NCI-H2196 treated with DMSO at 0.1 percent for 48 hours (cell line): Measurements from ENCODE around the gene MAFB.
"Not testable (repeated sequence)": the region's sequence is repeated elsewhere in the genome, so short reads cannot be mapped to it uniquely, and the experiment has no call there.

ENCODE experiments used
- DNase-seq: peaks from one replicate; lab custom pipeline; 2025; ENCODE audit not compliant: unreplicated experiment; lab: John Stamatoyannopoulos, UW

MAFB gene

DNA sequence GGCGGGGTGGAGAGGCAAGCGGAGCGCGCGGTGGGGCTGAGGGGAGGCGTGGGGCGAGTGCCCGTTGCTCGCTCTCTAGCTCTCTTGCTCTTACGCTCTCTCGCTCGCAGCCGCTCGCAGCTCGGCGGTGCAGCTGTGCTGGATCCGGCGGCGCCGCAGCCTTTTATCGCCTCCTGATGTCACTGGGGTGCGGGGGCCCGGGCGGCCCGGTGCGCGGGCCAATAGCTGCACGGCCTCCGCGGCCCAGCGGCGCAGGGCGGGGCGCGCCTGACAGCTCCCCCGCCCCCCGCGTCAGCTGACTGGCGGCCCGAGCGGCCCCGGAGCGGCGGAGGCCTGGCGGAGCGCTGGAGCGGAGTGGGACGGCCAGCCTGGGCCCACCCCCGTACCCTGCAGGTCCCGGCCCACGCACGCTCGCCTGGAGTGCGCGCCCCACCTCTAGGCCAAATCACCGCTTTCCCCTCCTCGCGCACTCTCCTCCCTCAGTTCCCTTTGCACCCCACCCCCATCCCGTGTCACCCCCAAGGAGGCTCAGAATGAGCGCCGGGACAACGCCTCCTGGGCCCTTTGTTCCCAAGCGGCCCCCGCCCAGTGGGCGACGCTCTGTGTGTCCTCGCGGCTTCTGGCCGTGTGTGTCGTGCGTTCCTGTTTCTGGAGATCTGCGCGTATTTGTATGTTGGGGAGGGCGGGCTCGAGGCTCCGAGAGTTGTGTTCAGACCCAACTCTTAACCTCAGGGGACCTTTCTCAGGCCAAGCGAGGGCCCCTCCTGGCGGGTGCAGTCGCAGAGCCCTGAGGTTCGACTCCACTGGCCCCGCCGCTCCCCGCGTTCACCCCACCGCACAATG, at the start of gene MAFB:
Gene MAFB (minus strand): TSS at position 137 of the 843 bp plus-strand sequence. CDS start 386 bp downstream, outside the sequence.
- peak; percentile 44 for DNase-seq

DNA sequence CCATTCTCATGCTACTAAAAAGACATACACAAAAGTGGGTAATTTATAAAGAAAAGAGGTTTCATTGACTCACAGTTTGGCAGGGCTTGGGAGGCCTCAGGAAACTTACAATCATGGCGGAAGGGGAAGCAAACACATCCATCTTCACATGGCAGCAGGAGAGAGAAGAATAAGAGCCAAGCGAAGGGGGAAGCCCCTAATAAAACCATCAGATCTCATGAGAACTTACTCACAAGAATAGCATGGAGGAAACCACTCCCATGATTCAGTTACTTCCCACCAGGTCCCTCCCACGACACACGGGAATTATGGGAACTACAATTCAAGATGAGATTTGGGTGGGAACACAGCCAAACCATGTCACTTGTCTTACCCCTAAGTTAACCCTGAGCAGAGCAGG, 47.4 kb upstream of the MAFB start:
- DNase-seq, result not testable (repeated sequence)

DNA sequence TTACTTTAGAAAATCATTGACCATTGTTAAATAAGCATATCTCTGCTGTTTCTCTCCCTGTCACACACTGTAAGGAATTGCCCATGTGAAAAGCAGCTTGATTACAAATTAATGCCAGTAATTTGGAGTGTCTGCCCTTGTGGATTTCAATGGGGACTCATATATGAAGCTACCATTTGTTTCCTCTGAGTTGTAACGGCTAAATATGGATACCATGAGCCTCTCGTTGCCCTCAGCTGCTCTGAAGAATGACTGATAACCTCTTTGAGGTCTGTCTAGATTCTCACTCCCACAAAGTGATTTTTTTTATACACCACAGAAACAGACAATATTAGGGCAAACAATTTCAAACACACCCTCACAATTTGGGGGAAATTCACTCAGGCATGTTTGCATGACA, 40.0 kb upstream of the MAFB start:
- DNase-seq, result no peak

DNA sequence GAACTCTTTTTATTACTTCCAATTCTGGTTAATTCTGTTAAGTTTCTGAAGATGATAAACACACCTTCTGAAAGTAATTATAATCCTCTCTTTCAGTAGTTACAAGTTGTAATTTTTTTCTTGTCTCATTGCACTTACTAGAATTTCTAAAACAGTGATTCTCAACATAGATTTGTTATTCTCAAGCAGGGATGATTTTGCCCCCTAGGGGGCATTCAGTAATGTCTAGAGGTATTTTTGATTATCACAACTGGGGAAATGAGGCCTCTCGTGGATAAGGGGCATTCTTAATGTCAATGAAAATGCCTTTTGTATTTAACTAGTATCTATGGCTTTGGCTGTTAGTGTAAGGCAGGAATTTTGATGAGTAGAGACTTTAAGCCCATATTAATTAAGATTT, 39.4 kb upstream of the MAFB start:
- DNase-seq, result no peak

DNA sequence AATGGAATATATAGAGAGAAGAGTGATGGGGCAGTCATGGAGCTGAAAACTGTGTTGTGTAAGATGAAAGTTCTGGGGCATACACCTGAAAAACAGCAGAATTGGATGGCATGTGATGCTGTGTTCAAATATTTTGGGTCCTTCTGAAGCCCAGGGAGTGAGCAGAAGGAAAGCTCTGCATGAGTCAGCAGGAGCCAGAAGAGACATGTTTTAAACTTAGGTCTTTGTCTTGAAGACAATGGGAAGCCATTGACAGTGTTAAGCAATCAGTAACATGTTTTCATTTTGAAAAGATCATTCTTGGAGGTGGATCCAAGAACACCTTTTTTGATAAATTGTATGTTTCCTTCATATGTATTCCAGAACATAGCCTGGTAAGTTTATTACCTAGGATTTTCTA, 38.9 kb upstream of the MAFB start:
- no peak for DNase-seq

DNA sequence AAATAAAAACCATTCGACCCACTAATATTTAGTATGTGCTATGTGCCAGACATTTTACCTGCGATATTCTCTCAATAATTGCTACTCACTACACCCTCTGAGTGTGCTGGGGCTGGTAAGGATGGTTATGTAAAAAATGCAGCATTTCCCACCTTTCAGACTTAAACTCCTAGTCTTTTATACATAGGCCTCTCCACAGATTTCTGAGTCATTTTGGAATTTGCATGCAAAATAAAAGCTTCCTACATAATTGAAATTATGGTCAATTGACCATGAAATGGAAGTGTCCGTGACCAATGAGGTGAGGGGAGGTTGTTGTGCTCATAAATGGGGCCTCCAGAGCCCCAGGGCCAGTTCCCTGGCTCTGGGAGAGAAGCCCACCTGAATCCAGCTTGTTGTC, 37.7 kb upstream of the MAFB start:
- no peak for DNase-seq

DNA sequence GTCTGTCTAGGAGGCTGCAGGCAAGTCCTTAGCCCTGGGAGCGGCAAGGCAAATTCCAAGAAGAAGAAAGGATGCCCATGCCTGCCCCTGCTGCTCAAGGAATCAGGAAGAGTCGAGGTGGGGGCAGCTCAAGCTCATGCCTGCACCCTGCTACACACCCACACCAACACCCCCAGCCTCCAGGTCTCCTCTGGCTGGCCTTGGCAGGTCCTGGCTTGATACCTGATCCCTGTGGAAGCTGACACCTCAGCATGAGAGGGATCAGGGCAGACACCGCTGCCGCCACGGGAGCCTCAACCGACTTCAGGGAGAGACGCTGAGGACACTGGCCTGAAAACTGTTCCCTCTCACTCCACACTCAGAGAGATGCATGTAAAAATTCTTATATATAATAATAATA, 35.5 kb upstream of the MAFB start:
- no peak for DNase-seq

DNA sequence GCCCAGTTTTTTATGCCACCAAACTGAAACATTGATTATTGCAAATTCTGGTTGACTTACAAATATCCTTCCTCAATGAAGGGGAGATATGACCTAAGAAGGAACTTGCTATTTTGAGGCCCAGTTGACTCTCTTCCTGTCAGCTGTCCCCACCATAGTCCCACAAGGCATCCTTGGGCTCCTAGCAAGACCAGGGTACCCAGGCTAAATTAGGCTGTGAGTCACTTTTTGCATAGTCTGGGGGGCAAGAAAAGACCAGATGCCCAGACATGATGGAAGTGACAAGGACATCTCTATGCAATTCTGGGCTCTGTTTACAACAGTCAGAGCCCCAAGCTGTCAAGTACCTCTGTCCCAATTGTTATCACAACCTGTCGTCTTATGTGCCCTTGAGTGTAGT, 31.8 kb upstream of the MAFB start:
- DNase-seq, result no peak

DNA sequence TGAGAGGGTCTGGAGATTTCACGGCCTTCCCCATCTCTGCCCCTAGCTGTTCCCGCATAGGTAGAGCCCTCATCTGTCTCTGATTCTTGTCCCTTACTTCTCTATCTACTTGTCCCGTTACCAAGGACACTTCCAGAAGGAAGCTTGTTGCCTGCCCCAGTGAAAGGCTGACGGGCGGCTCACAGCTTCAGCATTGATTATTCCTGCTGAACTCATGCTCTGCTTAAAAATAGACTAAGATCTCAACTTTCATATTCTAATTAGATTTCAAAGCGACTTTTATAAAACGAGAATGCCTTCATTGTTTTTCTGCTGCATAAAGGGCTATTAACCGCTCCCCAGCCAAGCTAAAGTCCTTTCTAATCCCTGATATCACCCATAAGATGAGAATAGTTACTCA, 31.1 kb upstream of the MAFB start:
- no peak for DNase-seq

DNA sequence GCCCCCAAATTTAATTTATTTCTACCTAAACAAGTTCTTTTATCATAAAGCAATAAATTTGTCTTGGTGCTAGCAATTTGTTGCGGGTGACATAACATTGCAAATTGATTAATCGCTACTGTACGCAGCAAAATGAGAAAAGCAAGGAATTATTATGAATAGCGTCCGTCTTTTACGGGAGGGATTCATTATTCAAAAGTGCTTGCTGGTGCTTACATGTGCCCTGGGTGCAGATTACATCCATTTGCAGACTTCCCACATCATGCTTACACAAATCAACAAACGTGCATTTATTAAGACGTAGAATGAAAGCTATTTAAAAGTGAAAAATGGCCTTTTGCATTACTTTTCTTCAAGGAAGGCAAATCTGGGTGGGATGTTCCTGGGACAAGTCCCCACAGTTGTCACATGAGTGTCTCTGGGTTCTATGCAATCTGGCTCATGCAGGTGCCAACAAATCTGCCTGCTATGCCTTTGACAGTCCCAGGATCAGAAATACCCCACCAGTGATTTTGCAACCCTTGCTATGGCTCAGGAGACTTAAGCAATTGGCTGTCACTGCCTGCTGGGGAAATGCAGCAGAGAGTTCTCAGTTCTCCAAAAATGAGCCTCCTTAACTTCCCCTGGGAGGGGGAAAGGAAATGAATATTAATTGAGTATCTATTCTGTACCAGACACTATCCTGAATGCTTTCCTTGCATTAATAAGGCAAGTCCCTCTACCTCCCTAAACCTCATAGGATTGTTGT, 30.1 kb upstream of the MAFB start:
- no peak for DNase-seq

DNA sequence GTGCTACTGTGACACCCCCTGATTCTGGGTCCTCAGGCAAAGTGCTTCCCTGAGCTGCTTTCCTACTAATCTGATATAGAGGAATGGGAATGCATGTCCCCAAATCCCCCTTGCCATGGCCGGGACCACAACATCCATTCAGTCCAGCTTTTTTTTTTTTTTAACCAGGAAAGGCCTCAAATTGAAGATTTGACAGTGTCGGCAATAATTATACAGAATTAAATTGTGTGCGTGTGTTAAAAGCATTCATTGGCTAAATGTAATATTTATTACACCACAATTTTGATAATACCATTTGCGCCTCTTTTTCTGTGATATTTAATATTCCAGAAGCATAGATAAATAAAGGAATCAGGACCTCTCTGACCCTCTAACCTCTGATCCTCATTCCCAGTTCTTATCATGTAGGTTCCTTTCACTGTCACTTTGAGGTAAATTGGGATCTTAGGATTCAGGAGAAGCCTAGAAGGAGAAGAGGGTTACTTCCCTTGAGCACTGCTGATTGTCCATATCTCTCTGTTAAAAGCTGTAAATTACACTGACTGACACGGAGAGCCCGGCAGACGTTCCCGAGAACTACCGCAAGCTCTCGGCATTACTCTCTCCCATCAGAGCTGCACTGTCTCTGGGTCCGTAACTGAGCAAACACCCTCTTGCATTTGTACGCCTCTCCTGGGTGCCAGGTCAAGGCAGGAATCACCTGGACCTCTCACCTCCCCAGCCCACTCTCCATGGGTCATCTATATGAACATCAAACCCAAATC, 29.4 kb upstream of the MAFB start:
- no peak for DNase-seq

DNA sequence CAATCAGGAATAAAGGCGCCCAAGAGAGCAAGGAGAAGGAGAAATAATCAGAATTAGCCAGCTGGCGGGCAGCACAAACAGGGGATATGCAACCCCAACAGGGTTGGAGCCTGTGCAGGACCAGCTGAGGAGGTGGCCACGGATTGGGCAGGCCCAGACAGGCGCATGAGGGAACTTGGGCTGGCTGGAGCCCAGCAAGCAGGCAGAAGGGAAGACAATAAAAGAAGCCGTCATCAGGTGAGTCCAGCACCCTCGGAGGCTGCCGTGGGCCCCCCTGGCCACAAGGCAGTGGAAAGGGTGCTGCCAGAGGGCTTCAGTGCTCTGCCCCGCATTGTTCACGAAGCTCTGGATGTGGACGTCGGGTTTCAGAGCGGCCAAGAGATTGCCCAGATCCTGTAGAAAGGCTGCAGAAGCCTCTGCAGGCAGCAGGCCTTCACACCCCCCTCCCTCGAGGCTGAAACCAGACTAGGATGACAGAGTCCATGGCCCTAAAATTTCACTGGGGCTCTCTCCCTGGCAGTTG, 28.4 kb upstream of the MAFB start:
- DNase-seq, result no peak

DNA sequence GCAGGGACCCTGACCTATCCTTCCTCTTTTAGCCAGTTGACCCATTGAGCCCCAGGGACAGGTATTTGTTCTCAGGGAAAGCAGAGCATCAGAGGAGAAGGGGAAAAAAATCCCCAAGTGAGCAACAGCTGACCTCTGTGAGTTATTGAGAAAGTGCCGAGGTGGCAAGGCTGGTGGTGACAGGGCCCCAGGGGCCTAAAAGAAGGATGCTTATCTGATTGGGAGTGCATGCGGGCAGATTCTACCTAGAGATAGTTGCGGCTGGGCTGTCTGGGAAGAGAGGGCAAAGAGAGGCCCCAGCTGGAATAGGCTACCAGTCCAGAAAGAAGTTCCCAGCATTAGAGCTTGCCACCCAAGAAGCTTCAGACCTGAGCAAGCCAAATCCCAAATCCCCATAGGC, 26.5 kb upstream of the MAFB start:
- no peak for DNase-seq

DNA sequence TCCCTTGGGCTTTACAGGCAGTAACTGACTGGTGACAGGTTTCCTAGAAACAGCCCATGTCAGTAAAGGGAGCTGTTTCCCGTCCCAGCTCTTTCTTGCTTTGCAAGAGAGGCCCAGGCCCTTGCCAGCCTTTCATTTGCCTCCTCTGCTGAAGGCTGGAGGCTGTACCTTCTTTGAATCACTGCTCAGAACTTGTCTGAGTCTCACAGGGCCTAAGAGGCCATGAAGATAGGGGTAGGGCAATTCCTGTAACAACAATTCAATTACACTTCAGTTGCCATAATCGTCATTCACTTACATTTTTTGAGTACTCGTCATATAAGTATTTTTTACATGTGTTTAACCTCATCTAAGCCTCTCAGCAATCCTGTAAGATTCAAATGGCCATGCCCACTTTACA, 25.9 kb upstream of the MAFB start:
- no peak for DNase-seq

DNA sequence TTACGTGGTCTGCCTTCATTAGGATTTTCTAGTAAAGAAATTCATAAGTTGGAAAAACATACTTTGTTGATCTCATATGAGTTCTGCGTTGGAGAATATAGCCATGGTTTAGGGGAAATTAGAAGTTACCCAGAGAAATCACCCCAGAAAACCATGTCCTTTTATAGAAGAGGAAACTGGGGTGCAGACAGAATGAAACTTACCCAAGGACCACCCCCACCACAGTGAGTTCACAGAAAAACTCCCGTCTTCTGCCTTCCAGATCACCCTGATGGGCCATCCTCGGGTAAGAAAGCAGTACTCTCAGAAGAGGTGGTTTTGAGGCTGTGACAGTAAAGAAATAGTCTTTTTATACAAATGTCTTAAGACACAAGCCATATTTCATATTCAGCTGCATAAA, 25.1 kb upstream of the MAFB start:
- no peak for DNase-seq

DNA sequence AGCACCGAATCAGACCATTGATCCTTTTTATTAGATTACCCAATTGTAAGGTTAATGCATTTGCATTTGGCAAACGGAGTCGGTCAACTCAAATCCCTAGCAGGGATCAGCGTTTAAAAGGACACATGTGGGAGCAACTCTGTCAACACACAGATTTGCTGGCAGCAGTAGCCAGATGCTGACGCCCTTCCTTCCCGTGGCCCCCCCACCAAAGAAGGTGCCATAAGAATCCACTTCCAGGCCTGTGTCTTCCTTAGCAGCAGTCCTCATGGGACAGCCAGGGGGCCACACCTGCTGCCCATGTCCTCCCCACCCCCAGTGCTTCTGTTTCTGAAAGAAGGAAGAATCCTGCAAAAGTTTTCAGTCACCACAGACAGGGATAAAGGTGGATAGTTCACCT, 24.5 kb upstream of the MAFB start:
- no peak for DNase-seq

DNA sequence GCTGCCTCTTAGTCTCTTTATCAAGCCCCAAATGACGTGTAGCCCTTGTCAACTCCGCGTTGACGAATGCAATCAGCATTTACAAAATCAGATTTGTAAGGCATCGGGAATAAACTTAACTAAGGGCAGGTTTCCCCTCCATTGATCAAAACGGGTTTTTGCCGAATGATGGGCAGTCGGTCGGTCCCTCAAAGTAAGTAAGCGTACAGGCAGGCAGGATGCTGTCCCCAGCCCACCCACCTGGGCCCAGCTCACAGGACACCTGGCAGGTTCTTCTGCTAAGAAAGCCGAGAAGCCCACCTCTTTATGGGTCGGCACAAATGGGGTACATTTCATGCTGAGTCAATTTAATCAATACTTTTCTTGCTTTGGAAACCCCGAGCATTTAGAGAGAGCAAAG, 22.0 kb upstream of the MAFB start:
- DNase-seq, result no peak

DNA sequence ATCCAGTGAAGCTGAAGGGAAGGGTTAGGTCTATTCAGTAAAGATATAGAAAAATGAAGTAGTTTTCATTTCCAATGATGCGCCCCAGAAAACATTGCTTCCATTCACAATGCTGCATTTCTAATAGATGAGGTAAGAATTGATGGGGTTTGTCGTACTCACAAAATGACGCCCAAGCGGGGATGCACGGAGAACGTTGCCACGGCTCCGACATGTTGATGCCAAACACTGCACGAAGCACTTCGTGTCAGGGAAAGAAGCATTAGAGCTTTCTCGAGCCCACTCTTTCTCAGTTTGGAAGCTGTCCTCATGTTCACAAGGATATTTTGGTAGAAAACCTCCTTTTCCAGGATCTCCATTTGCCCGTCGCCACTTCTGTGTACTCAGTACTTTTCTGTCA, 21.6 kb upstream of the MAFB start:
- DNase-seq, result no peak

DNA sequence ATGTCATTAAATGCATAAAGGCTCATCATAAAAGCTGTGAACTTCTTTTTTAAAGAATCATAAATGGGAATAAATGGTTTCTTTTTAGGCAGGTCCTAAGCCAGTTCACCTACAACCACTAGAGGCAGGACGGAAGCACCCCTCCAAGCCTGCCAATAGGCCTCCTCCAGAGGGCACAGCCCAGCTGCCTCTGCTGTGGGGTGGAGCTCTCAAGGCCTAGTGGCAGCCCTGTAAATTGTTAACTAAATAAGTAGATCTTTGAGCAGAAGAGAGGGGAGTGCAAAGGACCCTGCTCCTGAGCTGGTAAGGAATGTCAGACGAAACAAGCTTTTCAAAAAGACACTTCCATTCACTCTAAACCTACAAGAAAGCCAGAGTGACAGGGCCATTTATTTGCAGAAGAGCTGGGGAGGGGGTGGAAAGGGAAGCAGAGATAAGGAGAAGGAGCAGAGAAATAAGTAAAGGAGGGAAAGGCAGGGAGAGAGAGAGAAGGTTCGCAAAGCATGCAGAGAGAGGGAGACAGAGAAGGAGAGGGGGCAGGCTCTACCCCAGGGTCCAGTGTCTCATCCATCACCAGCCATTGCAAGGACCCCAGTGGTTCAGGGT, 18.0 kb upstream of the MAFB start:
- DNase-seq, result no peak

DNA sequence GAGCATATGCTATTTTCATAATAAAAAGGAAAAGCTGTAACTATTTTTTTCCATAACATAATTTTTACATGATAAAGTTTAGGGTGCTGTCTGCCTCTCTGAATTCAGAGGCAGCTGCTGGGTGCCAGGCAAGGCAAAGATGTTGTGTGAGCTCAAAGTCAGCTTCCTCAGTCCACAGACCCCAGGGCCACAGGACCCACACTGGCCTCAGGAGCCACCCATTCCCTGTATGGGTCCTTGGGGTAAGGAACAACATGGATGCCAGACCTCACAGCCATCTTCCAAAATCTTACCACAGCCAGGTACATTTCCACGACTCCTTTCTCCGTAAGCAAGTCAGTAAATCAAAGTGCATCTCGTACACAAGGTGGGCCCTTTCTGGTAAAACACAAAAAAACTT, 16.4 kb upstream of the MAFB start:
- DNase-seq, result no peak

DNA sequence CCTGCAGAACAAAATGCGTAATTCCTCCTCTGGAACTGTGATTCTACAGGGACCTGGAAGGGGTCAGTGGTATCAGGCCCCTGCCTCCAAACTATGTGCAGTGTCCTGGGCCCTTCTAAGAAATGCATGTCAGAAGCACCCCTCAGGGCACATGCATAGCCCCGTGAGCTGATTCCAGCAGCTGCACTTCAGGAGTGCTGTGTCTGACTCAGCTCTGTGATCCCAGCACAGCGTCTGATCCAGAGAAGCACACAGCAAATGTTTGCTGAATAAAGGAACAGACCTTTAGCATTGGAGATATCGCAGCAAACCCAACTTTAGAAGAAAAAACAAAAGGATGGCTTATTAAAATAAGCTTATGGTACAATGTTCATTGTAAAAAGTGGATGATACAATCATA, 15.8 kb upstream of the MAFB start:
- no peak for DNase-seq
